ENCODE results near the gene COX18. TPM values are rescaled to one million over a fixed set of nuclear protein-coding genes. Genes with fewer than 3 reads are reported as not detected.

COX18 gene
- total RNA-seq, 3 donors from 2014 or later, result 12.2 to 17.8 (median 14.2) TPM

DNA sequence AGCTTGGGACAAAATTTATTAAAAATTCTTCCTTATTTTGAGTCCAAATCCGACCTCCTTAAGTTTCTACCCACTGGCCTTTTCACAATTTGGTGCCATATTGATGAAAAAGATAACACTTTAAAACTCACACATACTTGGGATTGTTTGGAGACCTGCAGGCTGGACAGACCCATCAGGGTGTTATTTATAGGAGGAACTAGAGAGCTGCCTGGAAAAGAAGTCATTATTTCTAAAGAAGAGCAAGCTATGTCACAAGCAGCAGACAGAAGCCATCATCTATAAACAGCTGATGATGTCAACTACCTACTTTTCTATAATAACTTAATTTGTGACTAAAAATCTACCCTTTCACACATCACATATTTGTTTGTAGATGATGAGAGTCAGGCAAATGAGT is 56.2 kb downstream of the COX18 start:
- intact Hi-C loops (cut with DNase I, micrococcal nuclease), result loop anchor here in 1 of 2 donors (10.0 kb wide), 1 partner anchor 509 kb away; no protein-coding TSS in a partner anchor
- no peak for DNase-seq
- no peak overlapping the region for H3K4me3 ChIP-seq
- no peaks in the 10 kb centered on the region for H3K36me3 ChIP-seq (ENCODE audit: low read depth)
- H3K9me3 ChIP-seq, result no peaks in the 10 kb centered on the region
- ATAC-seq, result no peak
- no peak for TF ChIP-seq CTCF (IDR thresholded peaks at IDR 0.05)
- H3K4me1 ChIP-seq (ENCODE audit: low read depth), result no peaks in the 10 kb centered on the region

GRCh38 chr4:73012673-73013072 is 56.8 kb downstream of the COX18 start:
- TF ChIP-seq CTCF (IDR thresholded peaks at IDR 0.05), result no peak
- H3K4me3 ChIP-seq, result no peak overlapping the region
- no peaks in the 10 kb centered on the region for H3K4me1 ChIP-seq (ENCODE audit: low read depth)
- no peak for DNase-seq
- intact Hi-C loops (cut with DNase I, micrococcal nuclease), result loop anchor here in 1 of 2 donors (10.0 kb wide), 1 partner anchor 508 kb away; no protein-coding TSS in a partner anchor
- H3K36me3 ChIP-seq (ENCODE audit: low read depth), result no peaks in the 10 kb centered on the region
- no peak for ATAC-seq
- H3K9me3 ChIP-seq, result no peaks in the 10 kb centered on the region

DNA sequence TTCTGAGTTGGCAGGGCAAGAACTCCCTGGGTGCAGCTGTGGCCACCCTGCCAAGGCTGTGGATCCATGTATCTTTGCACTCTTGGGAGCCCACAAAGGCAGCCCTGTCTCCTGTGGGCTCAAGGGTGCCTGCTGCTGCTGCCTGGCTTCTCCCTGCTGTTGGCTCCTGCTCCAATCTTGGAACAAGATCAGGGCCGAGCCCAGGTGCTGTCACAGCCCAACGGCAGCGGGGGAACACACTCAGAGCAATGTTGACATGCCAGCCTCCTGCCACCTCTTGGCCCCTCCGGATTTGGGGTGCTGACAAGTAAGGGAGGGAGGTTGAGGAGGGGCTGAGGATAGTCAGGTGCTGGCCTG is 57.9 kb downstream of the COX18 start:
- Histone ChIP-seq H3K9me3 (no peaks in the 10 kb centered on the region), H3K4me1 (ENCODE audit: low read depth) (no peaks in the 10 kb centered on the region), H3K4me3 (no peak overlapping the region), H3K36me3 (ENCODE audit: low read depth) (no peaks in the 10 kb centered on the region)
- intact Hi-C loops (cut with DNase I, micrococcal nuclease), result loop anchor here in 1 of 2 donors (10.0 kb wide), 1 partner anchor 507 kb away; no protein-coding TSS in a partner anchor
- DNase-seq (no peak), ATAC-seq (no peak)
- TF ChIP-seq CTCF (IDR thresholded peaks at IDR 0.05), result no peak

DNA sequence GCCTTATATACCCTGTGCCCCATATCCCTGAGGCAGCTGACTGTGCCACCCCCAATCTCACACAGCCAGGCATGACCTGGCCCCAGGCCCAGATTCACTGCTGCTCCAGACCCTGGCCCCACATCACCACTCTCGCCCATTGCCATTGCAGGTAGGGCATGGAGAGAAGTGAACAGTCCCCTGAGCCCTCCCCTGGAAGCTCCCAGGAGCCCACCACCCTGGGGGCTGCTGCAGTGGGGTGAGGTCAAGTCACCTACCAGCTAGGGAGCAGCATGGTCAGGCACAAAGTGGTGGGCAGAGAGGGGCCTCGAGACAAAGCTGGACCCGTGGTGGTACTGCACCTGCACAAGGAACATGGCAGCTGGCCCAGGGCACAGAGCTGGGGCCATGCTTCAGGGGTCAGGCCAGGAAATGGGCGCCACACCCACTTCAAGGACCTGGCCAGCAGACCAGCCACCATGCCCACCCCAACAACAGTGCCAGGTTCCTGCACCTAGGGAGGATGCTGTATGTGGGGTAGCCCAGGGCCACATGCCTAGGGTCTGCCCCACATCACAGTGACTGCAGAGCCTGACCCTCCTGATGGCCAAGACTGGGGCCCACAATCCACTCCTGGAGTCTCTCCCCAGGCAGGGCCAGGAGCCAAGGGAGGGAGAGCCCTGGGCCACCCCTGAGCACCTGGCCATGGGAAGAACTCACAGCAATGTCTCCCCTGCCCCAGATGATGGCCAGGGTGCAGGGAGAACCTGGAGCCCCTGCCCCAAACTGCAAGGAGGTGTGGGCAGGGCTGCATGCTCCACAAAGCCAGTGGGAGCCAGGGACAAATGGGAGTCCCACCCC is 58.5 kb downstream of the COX18 start:
- no peaks in the 10 kb centered on the region for H3K9me3 ChIP-seq
- no peak for ATAC-seq
- no peaks in the 10 kb centered on the region for H3K36me3 ChIP-seq (ENCODE audit: low read depth)
- no peaks in the 10 kb centered on the region for H3K4me1 ChIP-seq (ENCODE audit: low read depth)
- TF ChIP-seq CTCF (IDR thresholded peaks at IDR 0.05), result no peak
- no peak for DNase-seq
- intact Hi-C loops (cut with DNase I, micrococcal nuclease), result loop anchor here in 1 of 2 donors (10.0 kb wide), 1 partner anchor 506 kb away; no protein-coding TSS in a partner anchor
- no peak overlapping the region for H3K4me3 ChIP-seq

GRCh38 chr4:73007526-73008100 is 61.9 kb downstream of the COX18 start:
- Histone ChIP-seq H3K36me3 (ENCODE audit: low read depth) (no peaks in the 10 kb centered on the region), H3K9me3 (no peaks in the 10 kb centered on the region), H3K4me3 (no peak overlapping the region), H3K4me1 (ENCODE audit: low read depth) (no peaks in the 10 kb centered on the region)
- TF ChIP-seq CTCF (IDR thresholded peaks at IDR 0.05), result no peak
- no peak for ATAC-seq
- no peak for DNase-seq
- intact Hi-C loops (cut with DNase I, micrococcal nuclease), result no loop called here
